ENCODE results near the gene SOST. TPM values are rescaled to one million over a fixed set of nuclear protein-coding genes. Genes with fewer than 3 reads are reported as not detected.
A peak's percentile ranks its signal among the peaks of the same experiment; 100 is the strongest.

SOST gene
- total and polyA plus RNA-seq, 12 donors = 0.03 to 0.14 TPM; not detected in 10

DNA sequence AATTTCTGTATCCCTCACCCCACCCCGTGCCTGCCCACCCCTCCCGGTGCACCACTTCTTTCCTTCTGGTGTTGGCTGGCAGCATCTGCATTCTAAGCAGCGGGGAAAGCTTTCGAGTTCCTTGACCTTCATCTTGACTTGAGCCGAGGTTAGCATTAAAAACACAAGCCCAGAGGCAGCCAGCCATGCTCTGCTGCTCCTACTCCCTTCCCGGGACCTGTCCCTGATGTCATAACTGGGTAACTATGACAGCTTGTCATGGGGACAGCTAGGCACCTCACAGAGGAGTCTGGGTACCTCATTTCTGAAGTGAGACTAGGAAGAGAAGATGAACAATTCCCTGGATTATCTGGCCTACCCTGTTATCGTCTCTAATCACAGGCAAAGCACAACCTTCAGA is 21.5 kb upstream of the SOST start, which contains the start of gene CFAP97D1:
Gene CFAP97D1 (plus strand): TSS at position 301 of the 400 bp plus-strand sequence. CDS start 28 bp downstream, at position 329.
- ATAC-seq = no peak
- DNase-seq = no peak
- Histone ChIP-seq H3K27me3 (no peaks in the 10 kb centered on the region), H3K9me3 (no peaks in the 10 kb centered on the region), H3K4me1 (peaks cover 2 to 64% (median 33%) of the 10 kb centered on the region in 9 donors), H3K36me3 (peaks cover 0 to 22% (median 9%) of the 10 kb centered on the region in 9 donors), H3K4me3 (peak within 1 kb of the TSS; percentile 70 to 100 (median 93)), H3K27ac (peak within 1 kb of the TSS; percentile 96 to 100 (median 100))
- 73 to 74% methylated on average over 7 of the region's 7 CpGs for WGBS, 2 donors
- intact Hi-C loops (cut with DNase I) = loop anchor here in 5 of 10 donors (5.0 to 10.0 kb wide), 3 partner anchors 52 to 67 kb away; partner anchors contain the start of genes CD300LG (in 3 of the 5) and MPP3 (in 2 of the 5)
- TF ChIP-seq, protein P1, sequence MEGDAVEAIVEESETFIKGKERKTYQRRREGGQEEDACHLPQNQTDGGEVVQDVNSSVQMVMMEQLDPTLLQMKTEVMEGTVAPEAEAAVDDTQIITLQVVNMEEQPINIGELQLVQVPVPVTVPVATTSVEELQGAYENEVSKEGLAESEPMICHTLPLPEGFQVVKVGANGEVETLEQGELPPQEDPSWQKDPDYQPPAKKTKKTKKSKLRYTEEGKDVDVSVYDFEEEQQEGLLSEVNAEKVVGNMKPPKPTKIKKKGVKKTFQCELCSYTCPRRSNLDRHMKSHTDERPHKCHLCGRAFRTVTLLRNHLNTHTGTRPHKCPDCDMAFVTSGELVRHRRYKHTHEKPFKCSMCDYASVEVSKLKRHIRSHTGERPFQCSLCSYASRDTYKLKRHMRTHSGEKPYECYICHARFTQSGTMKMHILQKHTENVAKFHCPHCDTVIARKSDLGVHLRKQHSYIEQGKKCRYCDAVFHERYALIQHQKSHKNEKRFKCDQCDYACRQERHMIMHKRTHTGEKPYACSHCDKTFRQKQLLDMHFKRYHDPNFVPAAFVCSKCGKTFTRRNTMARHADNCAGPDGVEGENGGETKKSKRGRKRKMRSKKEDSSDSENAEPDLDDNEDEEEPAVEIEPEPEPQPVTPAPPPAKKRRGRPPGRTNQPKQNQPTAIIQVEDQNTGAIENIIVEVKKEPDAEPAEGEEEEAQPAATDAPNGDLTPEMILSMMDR (IDR thresholded peaks at IDR 0.05) = no peak

DNA sequence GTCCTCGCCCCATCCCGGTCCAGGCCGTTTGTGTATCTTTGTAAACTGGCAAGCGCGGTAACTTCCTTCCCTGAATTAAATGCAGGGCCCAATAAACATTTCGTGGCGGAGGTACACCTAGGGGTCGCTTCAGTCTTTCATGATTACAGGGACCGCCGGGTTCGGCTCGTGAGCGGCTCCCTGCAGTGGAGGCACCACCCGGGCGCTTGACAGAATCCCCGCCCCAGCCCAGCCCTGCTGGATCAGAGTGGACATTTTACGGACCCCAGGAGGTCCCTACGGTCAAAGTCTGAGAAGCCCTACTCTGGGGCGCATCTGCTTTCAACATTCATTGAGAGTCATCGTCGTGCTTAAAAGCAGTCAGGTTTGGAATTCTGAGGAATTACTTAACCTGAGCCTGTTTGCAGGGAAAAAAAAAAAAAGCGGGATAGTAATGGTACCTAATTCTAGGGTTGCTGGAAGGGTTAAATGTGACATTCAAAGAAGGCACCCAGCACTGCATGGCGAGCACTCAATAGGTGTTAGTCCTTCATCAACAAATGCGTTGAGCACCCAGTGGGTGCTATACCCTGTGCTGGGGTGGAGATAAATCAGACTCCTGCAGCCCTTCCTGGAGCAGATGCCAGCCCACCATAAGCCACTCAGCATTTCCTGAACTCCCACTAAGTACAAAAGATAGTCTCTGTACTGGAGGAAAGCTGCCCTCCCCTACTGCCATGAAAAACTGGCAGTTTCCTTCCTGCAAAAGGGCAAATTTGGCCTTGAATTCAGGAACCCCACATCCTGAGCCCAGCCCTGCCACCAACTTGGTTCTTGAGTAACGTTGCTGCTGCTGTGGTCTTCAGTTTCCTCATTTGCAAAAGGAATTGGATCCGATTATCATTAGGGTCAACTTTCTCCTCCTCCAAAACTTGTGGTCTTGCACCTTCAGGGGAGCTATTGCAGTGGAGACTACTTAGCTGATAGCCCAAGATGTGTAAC is 20.8 kb upstream of the SOST start:
- 8 to 9% methylated on average over 26 of the region's 26 CpGs for WGBS, 2 donors
- peaks cover 2 to 68% (median 40%) of the 10 kb centered on the region in 9 donors for H3K4me1 ChIP-seq
- no peak for DNase-seq

DNA sequence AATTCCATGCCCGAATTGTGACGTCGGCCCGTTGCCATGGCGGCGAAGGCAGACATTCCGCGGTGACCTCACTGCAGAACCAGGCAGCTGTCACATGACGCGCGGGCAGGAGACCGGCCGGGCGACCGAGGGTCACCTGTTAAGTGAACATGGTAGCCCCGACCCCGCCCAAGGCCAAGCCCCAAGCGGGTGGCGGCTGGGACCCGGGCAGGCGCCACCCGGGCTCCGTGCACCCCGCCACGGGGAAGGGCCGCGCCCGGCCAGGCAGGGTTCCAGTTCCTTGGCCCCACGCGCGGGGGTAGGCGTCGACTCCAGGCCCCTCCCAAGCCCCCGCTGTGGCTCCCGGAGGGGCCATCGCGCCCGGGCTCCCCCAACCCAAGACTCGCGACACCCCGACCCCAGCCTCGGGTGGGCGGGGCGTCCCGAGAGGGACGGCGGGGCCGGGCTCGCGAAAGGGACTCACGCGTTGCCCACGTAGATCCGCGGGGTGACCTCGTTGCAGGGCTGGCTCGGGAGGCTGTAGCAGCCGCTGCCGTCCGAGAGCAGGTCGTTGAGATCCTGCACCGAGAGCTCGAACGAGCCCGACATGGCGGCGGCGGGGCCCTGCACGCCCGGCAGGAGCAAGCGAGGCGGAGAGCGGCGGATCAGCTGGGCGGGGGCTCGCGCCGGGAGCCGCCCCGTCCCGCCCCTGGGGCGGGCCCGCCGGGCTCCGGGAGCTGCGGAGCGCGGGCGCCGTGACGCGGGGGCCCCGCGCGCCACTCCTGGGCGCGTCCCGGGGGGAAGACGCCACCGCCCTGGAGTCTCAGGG is 19.9 kb upstream of the SOST start, which contains the start of gene DUSP3:
Gene DUSP3 (minus strand): TSS at position 641 of the 808 bp plus-strand sequence. CDS start 53 bp downstream, at position 588.
- H3K27me3 ChIP-seq = no peaks in the 10 kb centered on the region
- DNase-seq (peak; percentile 95 to 96), ATAC-seq (peak; percentile 87 to 96 (median 90))
- intact Hi-C loops (cut with DNase I) = loop anchor here in 4 of 10 donors (2.0 to 5.0 kb wide), 3 partner anchors 54 to 69 kb away; partner anchors contain the start of genes MPP3 (in 4 of the 4) and CD300LG (in 1 of the 4)
- peaks cover 2 to 69% (median 41%) of the 10 kb centered on the region in 9 donors for H3K4me1 ChIP-seq
- TF ChIP-seq, protein P1 (IDR thresholded peaks at IDR 0.05) = peak in 1 of 9 donors; percentile 6
- peaks cover 0 to 38% (median 24%) of the 10 kb centered on the region in 9 donors for H3K36me3 ChIP-seq
- no peaks in the 10 kb centered on the region for H3K9me3 ChIP-seq
- H3K27ac ChIP-seq = peak within 1 kb of the TSS; percentile 96 to 100 (median 100)
- WGBS, 2 donors = 0% methylated on average over 82 to 100 of the region's 100 CpGs
- H3K4me3 ChIP-seq = peak within 1 kb of the TSS; percentile 70 to 100 (median 93)

More for the DNA sequence above, 20.8 kb upstream of the SOST start:
- intact Hi-C loops (cut with DNase I) = loop anchor here in 9 of 10 donors (2.0 to 10.0 kb wide), 4 partner anchors 53 to 68 kb away; partner anchors contain the start of genes MPP3 (in 6 of the 9) and CD300LG (in 4 of the 9)
- Histone ChIP-seq H3K36me3 (peaks cover 0 to 29% (median 15%) of the 10 kb centered on the region in 9 donors), H3K9me3 (no peaks in the 10 kb centered on the region), H3K4me3 (peak overlapping the region; percentile 70 to 100 (median 93)), H3K27ac (peak overlapping the region; percentile 96 to 100 (median 100)), H3K27me3 (no peaks in the 10 kb centered on the region)
- TF ChIP-seq, protein P1 (IDR thresholded peaks at IDR 0.05) = peak in 2 of 9 donors; percentile 42 to 45
- peak in 7 of 8 donors; percentile 0 to 35 (median 17) for ATAC-seq
